ENCODE measurements around the gene ITPRIP.

DNA sequence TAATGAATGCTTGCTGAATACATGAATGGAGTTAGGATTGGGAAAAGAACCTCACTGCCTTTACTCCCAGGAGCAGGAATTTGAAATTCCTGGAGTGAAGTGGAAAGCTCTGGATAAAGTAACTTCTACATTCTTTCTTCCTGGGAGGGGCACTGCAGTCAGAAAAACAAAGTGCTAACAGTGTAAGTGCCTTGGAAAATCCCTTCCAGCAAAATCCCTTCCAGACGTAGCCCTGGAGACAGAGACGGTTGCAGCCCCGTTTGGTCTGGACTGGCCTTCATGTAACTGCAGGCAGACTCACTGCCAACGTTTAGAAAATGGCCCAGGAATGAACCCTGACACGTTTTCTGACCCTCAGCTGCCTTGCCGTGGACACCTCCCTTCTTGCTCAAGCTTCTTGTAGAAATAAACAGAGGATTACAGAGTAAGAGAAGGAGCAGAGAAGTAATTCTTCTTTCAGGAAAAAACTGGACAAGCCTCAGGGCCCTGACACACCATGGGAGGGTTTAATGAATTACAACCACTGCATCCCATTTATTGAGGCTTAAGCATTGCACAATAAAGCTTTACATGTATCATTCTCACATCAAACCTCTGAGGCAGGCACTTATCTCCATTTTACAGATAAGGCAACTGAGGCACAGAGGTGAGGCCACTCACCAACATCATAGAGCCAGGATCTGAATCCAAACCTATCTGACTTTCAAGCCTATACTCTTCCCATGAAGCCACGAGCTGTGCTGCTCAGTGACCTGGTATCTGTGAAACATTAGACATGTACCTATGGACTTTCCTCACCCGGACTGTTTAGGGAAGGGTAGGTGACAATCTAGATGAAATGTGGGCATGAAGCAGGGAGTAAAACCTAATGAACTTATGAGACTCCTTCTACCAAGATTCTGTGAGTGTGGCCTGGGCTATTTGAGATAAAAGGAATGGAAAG, 7.8 kb downstream of the ITPRIP start:
- TF ChIP-seq CTCF (IDR thresholded peaks at IDR 0.05; ENCODE audit: low read depth, low read length, missing input control) (no peak), EGR1 (IDR thresholded peaks at IDR 0.05; ENCODE audit: low read depth in 2 of 2) (no peak)
